HCT116 (cell line): ENCODE data around the gene HOOK1. TPM values are rescaled to one million over a fixed set of nuclear protein-coding genes. Genes with fewer than 3 reads are reported as not detected.

Source experiments
- ATAC-seq: fragments of 200-7000 bp; cut with Tn5 transposase; 2 replicates; pipeline ENCODE4 v1.9.1; 2020; ENCODE audit warnings: mild to moderate bottlenecking, moderate library complexity
- BruUV-seq: library from RNA; stranded (reverse); fragments of 400-500 nt; replicated peaks from 2 replicates; lab custom pipeline; 2021; lab: Mats Ljungman, UMichigan
- CTCF ChIA-PET: fragments of 300-600 bp; sonication (Branson Sonifier 250); formaldehyde crosslinking; loops from one replicate; lab custom pipeline; 2021; ENCODE audit warnings: antibody characterized with exemption; lab: Charles Lee
- POLR2A ChIA-PET: fragments of 300-600, 350-600 bp; sonication (Branson Sonifier 250); formaldehyde crosslinking; loops from one replicate; lab custom pipeline; 2021; ENCODE audit warnings: antibody characterized with exemption; lab: Charles Lee
- RAD21 ChIA-PET, 2 experiments: fragments of 300-600 bp; sonication (Branson Sonifier 250); formaldehyde crosslinking; loops; one replicate each; lab custom pipeline; 2023; ENCODE audit warnings: low total read pairs in 2 of 2; ENCODE audit not compliant: uncharacterized antibody in 2 of 2, unreplicated experiment in 2 of 2, low non-redundant PET in 1 of 2; lab: Charles Lee
- DNase-seq: peaks from one replicate; pipeline ENCODE4 v3.0.0-alpha.2; 2010; ENCODE audit warnings: low read depth, low spot score
- H2AFZ ChIP-seq: fragments of 200-600 bp; shearing (Covaris generic), sonication (generic); 2 replicates; pipeline ENCODE4 v1.6.1; 2017; ENCODE audit warnings: low read depth, mixed run types, mixed read lengths, antibody characterized with exemption, low read length; ENCODE audit not compliant: poor library complexity, severe bottlenecking
- H3K27ac ChIP-seq: 2 replicates; pipeline ENCODE4 v1.5.1; 2012; ENCODE audit warnings: low read depth, low read length
- H3K27me3 ChIP-seq: fragments of 200-600 bp; sonication (generic); 2 replicates; pipeline ENCODE4 v1.6.1; 2016; ENCODE audit warnings: mixed run types, low read length, mixed read lengths; ENCODE audit not compliant: insufficient read depth
- H3K36me3 ChIP-seq, 2 experiments: fragments of 200-500 bp in 1 of 2; fragments of 200-600 bp in 1 of 2; sonication (Bioruptor generic) in 1 of 2; sonication (generic) in 1 of 2; 2 replicates each; pipeline versions ENCODE4 v1.5.1 to v1.6.1; 2014 to 2016; ENCODE audit warnings: low read length in 2 of 2, inconsistent platforms in 1 of 2, mixed read lengths in 1 of 2, mixed run types in 1 of 2; ENCODE audit not compliant: insufficient read depth in 2 of 2, control insufficient read depth in 1 of 2
- H3K4me1 ChIP-seq, 2 experiments: fragments of 200-600 bp in 1 of 2; sonication (generic) in 1 of 2; 2 replicates each; pipeline versions ENCODE4 v1.5.1 to v1.6.1; 2012 to 2017; ENCODE audit warnings: low read length in 2 of 2, inconsistent platforms in 1 of 2, mild to moderate bottlenecking in 1 of 2, mixed read lengths in 1 of 2, mixed run types in 1 of 2, moderate library complexity in 1 of 2; ENCODE audit not compliant: insufficient read depth in 2 of 2, control insufficient read depth in 1 of 2
- H3K4me2 ChIP-seq: fragments of 200-600 bp; sonication (generic); 2 replicates; pipeline ENCODE4 v1.6.1; 2017; ENCODE audit warnings: mixed run types, low read length, mixed read lengths
- H3K4me3 ChIP-seq, 2 experiments: fragments of 200-600 bp in 1 of 2; sonication (generic) in 1 of 2; replicated peaks in 1 of 2; 2 replicates each; pipeline ENCODE4 v1.5.1; 2011 to 2016; ENCODE audit warnings: low read length in 2 of 2, control low read depth in 1 of 2, low read depth in 1 of 2, mild to moderate bottlenecking in 1 of 2, mixed read lengths in 1 of 2, mixed run types in 1 of 2
- H3K79me2 ChIP-seq: fragments of 200-600 bp; sonication (generic); 2 replicates; pipeline ENCODE4 v1.6.1; 2017; ENCODE audit warnings: mild to moderate bottlenecking, mixed run types, low read length, moderate library complexity, mixed read lengths; ENCODE audit not compliant: insufficient read depth
- H3K9ac ChIP-seq: fragments of 200-600 bp; sonication (generic); 2 replicates; pipeline ENCODE4 v1.6.1; 2016; ENCODE audit warnings: low read length, mixed read lengths
- H3K9me2 ChIP-seq: fragments of 200-600 bp; sonication (generic), shearing (Covaris generic); 2 replicates; pipeline ENCODE4 v1.6.1; 2017; ENCODE audit warnings: mixed run types, mild to moderate bottlenecking, moderate library complexity; ENCODE audit not compliant: insufficient read depth
- H3K9me3 ChIP-seq, 2 experiments: fragments of 200-500 bp in 1 of 2; fragments of 200-600 bp in 1 of 2; sonication (Bioruptor generic) in 1 of 2; sonication (generic) in 1 of 2; 2 replicates each; pipeline ENCODE4 v1.6.1; 2014 to 2017; ENCODE audit warnings: low read length in 2 of 2, mixed read lengths in 2 of 2, inconsistent platforms in 1 of 2, low read depth in 1 of 2, mild to moderate bottlenecking in 1 of 2, mixed run types in 1 of 2, moderate library complexity in 1 of 2; ENCODE audit not compliant: control insufficient read depth in 1 of 2, insufficient read depth in 1 of 2
- H4K20me1 ChIP-seq: fragments of 200-600 bp; sonication (generic), shearing (Covaris generic); 2 replicates; pipeline ENCODE4 v1.6.1; 2017; ENCODE audit warnings: mixed run types, mild to moderate bottlenecking, moderate library complexity; ENCODE audit not compliant: insufficient read depth
- ATF3 ChIP-seq: IDR thresholded peaks from 2 replicates; pipeline ENCODE4 v1.6.1; 2012
- CBX3 ChIP-seq: IDR thresholded peaks from 2 replicates; pipeline ENCODE4 v1.6.1; 2012; ENCODE audit warnings: low read depth
- CTCF ChIP-seq, 3 experiments: fragments of 200-600 bp in 1 of 3; sonication (generic) in 1 of 3; IDR thresholded peaks in 2 of 3; conservative IDR thresholded peaks in 1 of 3; 2 replicates each; pipeline ENCODE4 v1.5.1; 2012 to 2017; ENCODE audit warnings: low read depth in 2 of 3, low read length in 2 of 3, antibody characterized with exemption in 1 of 3, borderline replicate concordance in 1 of 3, control low read depth in 1 of 3, mild to moderate bottlenecking in 1 of 3, mixed read lengths in 1 of 3, mixed run types in 1 of 3, moderate library complexity in 1 of 3; ENCODE audit not compliant: insufficient read depth in 1 of 3
- EGR1 ChIP-seq: IDR thresholded peaks from 2 replicates; pipeline ENCODE4 v1.6.1; 2012; ENCODE audit warnings: low read depth
- ELF1 ChIP-seq: IDR thresholded peaks from 2 replicates; pipeline ENCODE4 v1.6.1; 2012; ENCODE audit warnings: low read depth, borderline replicate concordance
- EZH2phosphoT487 ChIP-seq: fragments of 200-600 bp; IDR thresholded peaks from 2 replicates; pipeline ENCODE4 v1.6.1; 2018; ENCODE audit warnings: antibody characterized with exemption, borderline replicate concordance
- FOSL1 ChIP-seq: IDR thresholded peaks from 2 replicates; pipeline ENCODE4 v1.6.1; 2012; ENCODE audit warnings: low read depth
- MAX ChIP-seq: IDR thresholded peaks from 2 replicates; pipeline ENCODE4 v1.6.1; 2012
- POLR2A ChIP-seq: IDR thresholded peaks from 2 replicates; pipeline ENCODE4 v1.7.0; 2011; ENCODE audit warnings: borderline replicate concordance; ENCODE audit not compliant: insufficient read depth, insufficient read length; ENCODE audit errors: extremely low read depth
- RAD21 ChIP-seq: IDR thresholded peaks from 2 replicates; pipeline ENCODE4 v1.6.1; 2012; ENCODE audit warnings: low read depth, mild to moderate bottlenecking
- SIN3A ChIP-seq: IDR thresholded peaks from 2 replicates; pipeline ENCODE4 v1.6.1; 2012; ENCODE audit warnings: low read depth
- SP1 ChIP-seq: IDR thresholded peaks from 2 replicates; pipeline ENCODE4 v1.6.1; 2012; ENCODE audit warnings: low read depth
- YY1 ChIP-seq: IDR thresholded peaks from 2 replicates; pipeline ENCODE4 v1.6.1; 2011; ENCODE audit warnings: low read length, low read depth, moderate library complexity, mild to moderate bottlenecking; ENCODE audit not compliant: insufficient replicate concordance; ENCODE audit errors: extremely low read depth
- ZFX ChIP-seq: fragments of 450-650 bp; IDR thresholded peaks from 2 replicates; pipeline ENCODE4 v1.6.1; 2017
- ZNF274 ChIP-seq: fragments of 200-500 bp; sonication (Bioruptor generic); IDR thresholded peaks from 2 replicates; pipeline ENCODE4 v1.6.1; 2014; ENCODE audit warnings: mild to moderate bottlenecking, low read depth, low read length, inconsistent platforms
- intact Hi-C: fragments of 100-400 bp; cut with micrococcal nuclease; formaldehyde crosslinking; loops from 2 replicates; pipeline ENCODE4 v1.10.0; 2022
- total RNA-seq: library from RNA; stranded (reverse); gene quantifications from one replicate; pipeline ENCODE4 v1.2.1, GENCODE V29; 2021; ENCODE audit not compliant: unreplicated experiment

HOOK1 gene
- total RNA-seq, 1 experiment from 2014 or later: 30.9 TPM

- Histone ChIP-seq H3K4me1 (no peaks in the 10 kb centered on the region), H3K9me3 (no peaks in the 10 kb centered on the region), H3K27me3 (no peaks in the 10 kb centered on the region), H3K4me2 (no peak overlapping the region), H4K20me1 (no peaks in the 10 kb centered on the region), H3K9me2 (no peaks in the 10 kb centered on the region), H3K36me3 (peaks cover 2 to 8% of the 10 kb centered on the region in 2 experiments; a peak in 2 of 4 replicates), H3K27ac (no peak overlapping the region)
- no peak for ATAC-seq
- TF ChIP-seq SP1 (no peak), ZNF274 (no peak), ZFX (no peak), CTCF (IDR thresholded peaks at IDR 0.05 in 2 of 3, conservative IDR thresholded peaks at IDR 0.05 in 1 of 3; ENCODE audit: borderline replicate concordance in 1 of 3, insufficient read depth in 1 of 3, low read depth in 2 of 3, low read length in 2 of 3) (no peak), POLR2A (no peak), MAX (no peak), YY1 (no peak), FOSL1 (no peak), ELF1 (no peak), RAD21 (no peak), ATF3 (no peak), EZH2phosphoT487 (no peak), CBX3 (no peak), EGR1 (no peak), SIN3A (no peak)
- TF ChIP-seq, all 23 proteins: peak for 0
- Histone ChIP-seq H3K9ac (no peak overlapping the region), H3K4me3 (no peak overlapping the region), H2AFZ (no peak overlapping the region), H3K79me2 (no peaks in the 10 kb centered on the region)
- intact Hi-C loops: no loop called here
- RAD21 ChIA-PET: no interaction called here
- no peak for DNase-seq
- BruUV-seq: no TSS peak
- POLR2A ChIA-PET: no interaction called here
- CTCF ChIA-PET: no interaction called here
Observed at GRCh38 chr1:59831529-59831928, 16.8 kb downstream of the HOOK1 start.
